GM21723 (cell line): ENCODE results near the gene TBC1D14.
"Not testable (repeated sequence)": the region's sequence is repeated elsewhere in the genome, so short reads cannot be mapped to it uniquely, and the experiment has no call there.

ENCODE experiments used
- ATAC-seq: cut with Tn5 transposase; IDR thresholded peaks from one replicate; pipeline ENCODE4 v1.9.1; 2021; ENCODE audit warnings: mild to moderate bottlenecking, moderate library complexity; ENCODE audit not compliant: unreplicated experiment

Gene TBC1D14

GRCh38 chr4:7073526-7074390 lies 164.1 kb downstream of the TBC1D14 start:
- no peak for ATAC-seq

- no peak for ATAC-seq
These were observed 164.8 kb downstream of the TBC1D14 start for GRCh38 chr4:7074426-7074825.

- no peak for ATAC-seq
These were observed 166.5 kb downstream of the TBC1D14 start for GRCh38 chr4:7075962-7076695.

- no peak for ATAC-seq
These were observed 167.1 kb downstream of the TBC1D14 start for GRCh38 chr4:7076696-7077082.

- ATAC-seq = no peak
These were observed 167.7 kb downstream of the TBC1D14 start for GRCh38 chr4:7077371-7077770.

GRCh38 chr4:7078025-7078424 lies 168.4 kb downstream of the TBC1D14 start:
- ATAC-seq = no peak

GRCh38 chr4:7079483-7079882 lies 169.9 kb downstream of the TBC1D14 start:
- ATAC-seq = not testable (repeated sequence)

- ATAC-seq = not testable (repeated sequence)
These were observed 170.3 kb downstream of the TBC1D14 start for GRCh38 chr4:7079909-7080308.
